Measurements from ENCODE around the gene STN1. TPM values are rescaled to one million over a fixed set of nuclear protein-coding genes. Genes with fewer than 3 reads are reported as not detected.

Gene STN1
- total RNA-seq, 2 donors from 2014 or later: 5.9 to 32.2 TPM

DNA sequence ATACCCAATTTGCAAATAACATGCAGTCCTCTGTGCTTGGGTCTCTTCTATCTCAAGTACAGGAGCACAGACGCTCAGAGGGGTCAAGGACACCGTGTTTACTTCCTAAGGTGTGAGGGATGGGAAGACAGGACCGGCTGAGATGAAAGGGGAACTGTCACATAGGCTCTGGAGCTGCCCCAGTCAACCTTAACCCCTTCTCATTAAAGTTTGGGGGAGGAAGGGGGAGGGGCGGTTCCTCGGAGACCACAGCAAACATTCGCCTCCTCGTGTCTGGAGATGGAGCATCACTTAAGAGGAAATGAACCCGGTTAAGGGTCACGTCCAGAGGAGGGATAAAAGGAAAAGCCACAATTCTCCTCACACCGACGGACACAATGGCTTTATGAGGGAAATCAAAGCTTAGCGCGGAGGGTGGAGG, 63.7 kb downstream of the STN1 start:
- intact Hi-C loops (cut with DNase I): no loop called here
- TF ChIP-seq, protein P1, sequence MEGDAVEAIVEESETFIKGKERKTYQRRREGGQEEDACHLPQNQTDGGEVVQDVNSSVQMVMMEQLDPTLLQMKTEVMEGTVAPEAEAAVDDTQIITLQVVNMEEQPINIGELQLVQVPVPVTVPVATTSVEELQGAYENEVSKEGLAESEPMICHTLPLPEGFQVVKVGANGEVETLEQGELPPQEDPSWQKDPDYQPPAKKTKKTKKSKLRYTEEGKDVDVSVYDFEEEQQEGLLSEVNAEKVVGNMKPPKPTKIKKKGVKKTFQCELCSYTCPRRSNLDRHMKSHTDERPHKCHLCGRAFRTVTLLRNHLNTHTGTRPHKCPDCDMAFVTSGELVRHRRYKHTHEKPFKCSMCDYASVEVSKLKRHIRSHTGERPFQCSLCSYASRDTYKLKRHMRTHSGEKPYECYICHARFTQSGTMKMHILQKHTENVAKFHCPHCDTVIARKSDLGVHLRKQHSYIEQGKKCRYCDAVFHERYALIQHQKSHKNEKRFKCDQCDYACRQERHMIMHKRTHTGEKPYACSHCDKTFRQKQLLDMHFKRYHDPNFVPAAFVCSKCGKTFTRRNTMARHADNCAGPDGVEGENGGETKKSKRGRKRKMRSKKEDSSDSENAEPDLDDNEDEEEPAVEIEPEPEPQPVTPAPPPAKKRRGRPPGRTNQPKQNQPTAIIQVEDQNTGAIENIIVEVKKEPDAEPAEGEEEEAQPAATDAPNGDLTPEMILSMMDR (IDR thresholded peaks at IDR 0.05): no peak
- no peak for TF ChIP-seq POLR2A (IDR thresholded peaks at IDR 0.05)
- WGBS, 2 donors: 17 to 19% methylated on average over 13 of the region's 13 CpGs
- no peaks in the 10 kb centered on the region for H3K27me3 ChIP-seq
- peak overlapping the region in 3 of 4 donors; percentile 60 to 78 (median 72) for H3K27ac ChIP-seq
- no peak overlapping the region for H3K4me3 ChIP-seq
- peaks cover 70% of the 10 kb centered on the region for H3K4me1 ChIP-seq
- H3K36me3 ChIP-seq (replicated peaks in 1 of 2; ENCODE audit: insufficient read depth in 1 of 2, low read depth in 2 of 2): no peaks in the 10 kb centered on the region
- DNase-seq (no peak), ATAC-seq (peak; percentile 1)
- no peaks in the 10 kb centered on the region for H3K9me3 ChIP-seq

DNA sequence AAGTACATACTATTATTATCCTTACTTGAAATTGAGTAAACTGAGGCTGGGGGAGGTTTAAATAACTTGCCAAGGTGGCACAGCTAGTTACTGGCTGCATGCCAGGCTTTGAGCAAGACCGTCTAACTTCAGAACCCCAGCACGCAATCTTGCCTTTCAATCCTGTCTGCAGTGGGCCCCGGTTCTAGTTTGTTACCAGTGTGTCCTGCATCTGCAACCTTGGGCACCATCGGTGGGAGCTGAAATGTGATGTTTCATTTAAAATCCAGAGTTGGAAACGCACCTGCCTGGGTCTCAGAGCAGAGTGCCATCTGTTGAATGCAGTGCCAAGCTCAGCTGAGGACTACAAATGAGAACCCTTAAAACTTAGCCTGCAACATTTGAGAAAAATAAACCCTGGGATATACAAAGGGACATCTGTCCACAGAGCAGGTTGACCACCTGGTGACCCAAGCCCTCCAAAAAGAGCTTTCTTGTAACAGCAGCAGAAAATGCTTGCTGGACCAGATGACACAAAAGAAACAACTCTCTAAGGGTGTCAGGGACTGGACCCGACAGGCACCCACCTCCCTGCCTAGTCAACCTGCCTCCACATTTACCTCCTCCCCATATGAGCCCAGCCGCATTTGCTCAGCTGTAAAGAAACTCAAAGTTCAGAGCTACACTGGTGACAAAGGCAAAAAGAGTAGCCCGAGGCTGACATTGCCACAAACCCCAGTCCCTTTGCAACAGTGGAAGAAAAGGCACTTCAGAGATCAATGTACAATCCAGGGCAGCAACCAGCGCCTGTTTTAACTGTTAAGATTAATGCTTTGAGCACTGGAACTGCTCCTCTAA, 64.3 kb downstream of the STN1 start:
- no peak overlapping the region for H3K4me3 ChIP-seq
- WGBS, 2 donors: 37 to 45% methylated on average over 8 to 9 of the region's 9 CpGs
- no peaks in the 10 kb centered on the region for H3K27me3 ChIP-seq
- H3K4me1 ChIP-seq: peaks cover 63% of the 10 kb centered on the region
- ATAC-seq (no peak), DNase-seq (no peak)
- intact Hi-C loops (cut with DNase I): no loop called here
- peak overlapping the region in 3 of 4 donors; percentile 60 to 78 (median 72) for H3K27ac ChIP-seq
- TF ChIP-seq POLR2A (IDR thresholded peaks at IDR 0.05): no peak
- TF ChIP-seq, protein P1 (IDR thresholded peaks at IDR 0.05): no peak
- H3K9me3 ChIP-seq: no peaks in the 10 kb centered on the region
- H3K36me3 ChIP-seq (replicated peaks in 1 of 2; ENCODE audit: insufficient read depth in 1 of 2, low read depth in 2 of 2): no peaks in the 10 kb centered on the region

DNA sequence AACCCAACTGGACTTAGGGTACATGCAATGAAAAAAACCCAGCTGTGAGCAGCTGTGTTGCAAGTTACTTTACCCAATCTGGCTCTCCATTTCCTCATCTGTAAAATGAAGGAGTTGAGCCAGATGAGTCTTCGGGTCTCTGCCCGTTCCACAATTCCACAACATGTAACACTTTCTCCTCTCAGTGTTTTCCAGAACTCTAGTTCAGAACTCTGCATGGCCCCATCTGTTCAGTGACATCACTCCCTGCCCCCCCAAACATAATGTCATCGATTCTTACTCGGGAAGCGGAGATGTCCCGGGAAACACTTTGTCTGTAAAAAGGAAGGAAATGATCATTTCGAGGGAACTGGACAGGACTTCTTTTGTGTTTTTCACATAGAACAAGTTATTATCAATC, 65.1 kb downstream of the STN1 start:
- Histone ChIP-seq H3K4me1 (peaks cover 63% of the 10 kb centered on the region), H3K27me3 (no peaks in the 10 kb centered on the region), H3K4me3 (no peak overlapping the region), H3K36me3 (replicated peaks in 1 of 2; ENCODE audit: insufficient read depth in 1 of 2, low read depth in 2 of 2) (no peaks in the 10 kb centered on the region), H3K27ac (peak overlapping the region in 2 of 4 donors; percentile 39 to 72), H3K9me3 (no peaks in the 10 kb centered on the region)
- intact Hi-C loops (cut with DNase I): no loop called here
- 52 to 76% methylated on average over 7 of the region's 7 CpGs for WGBS, 2 donors
- ATAC-seq (no peak), DNase-seq (no peak)
- no peak for TF ChIP-seq POLR2A (IDR thresholded peaks at IDR 0.05)
- TF ChIP-seq, protein P1 (IDR thresholded peaks at IDR 0.05): no peak

DNA sequence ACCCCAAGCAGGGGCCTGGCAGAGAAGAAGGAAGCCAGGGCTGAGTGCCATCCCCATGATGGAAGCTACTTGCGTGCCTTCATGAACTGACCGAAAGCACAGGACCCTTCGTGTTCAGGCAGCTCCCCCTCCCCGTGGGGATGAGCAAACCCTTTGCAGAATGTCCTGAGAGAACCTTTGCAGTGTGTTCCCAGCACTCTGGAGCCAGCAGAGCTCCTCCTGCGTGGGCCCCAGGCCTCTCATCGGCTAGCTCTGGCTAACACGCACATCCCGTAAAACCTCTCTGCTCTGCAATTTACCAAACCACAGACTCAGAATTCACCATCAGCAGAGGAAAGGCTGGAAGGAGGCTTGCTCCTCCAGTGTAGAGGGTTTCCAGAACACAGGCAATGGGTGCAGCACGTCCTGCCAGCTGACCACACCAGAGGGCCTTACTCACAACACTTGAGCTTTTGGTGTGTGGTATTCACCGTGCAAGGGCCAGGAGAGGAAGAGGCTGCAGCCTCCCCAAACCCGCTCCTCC, 65.7 kb downstream of the STN1 start:
- intact Hi-C loops (cut with DNase I): no loop called here
- no peak overlapping the region for H3K4me3 ChIP-seq
- 76 to 80% methylated on average over 7 to 11 of the region's 11 CpGs for WGBS, 2 donors
- ATAC-seq: no peak
- no peaks in the 10 kb centered on the region for H3K36me3 ChIP-seq (replicated peaks in 1 of 2; ENCODE audit: insufficient read depth in 1 of 2, low read depth in 2 of 2)
- H3K9me3 ChIP-seq: no peaks in the 10 kb centered on the region
- H3K4me1 ChIP-seq: peaks cover 63% of the 10 kb centered on the region
- TF ChIP-seq, protein P1 (IDR thresholded peaks at IDR 0.05): no peak
- no peak for TF ChIP-seq POLR2A (IDR thresholded peaks at IDR 0.05)
- no peaks in the 10 kb centered on the region for H3K27me3 ChIP-seq
- H3K27ac ChIP-seq: peak overlapping the region in 3 of 4 donors; percentile 14 to 72 (median 39)
- peak in 1 of 4 donors; percentile 42 for DNase-seq
